GM20431 (cell line): ENCODE results near the gene SLIT2.

Experiments
- in situ Hi-C: fragments of 300-500 bp; cut with MseI, MboI; formaldehyde crosslinking; loops from one replicate; pipeline ENCODE4 v1.15.0; 2020; ENCODE audit warnings: low sequenced_read_pairs; ENCODE audit not compliant: unreplicated experiment

SLIT2 gene

DNA sequence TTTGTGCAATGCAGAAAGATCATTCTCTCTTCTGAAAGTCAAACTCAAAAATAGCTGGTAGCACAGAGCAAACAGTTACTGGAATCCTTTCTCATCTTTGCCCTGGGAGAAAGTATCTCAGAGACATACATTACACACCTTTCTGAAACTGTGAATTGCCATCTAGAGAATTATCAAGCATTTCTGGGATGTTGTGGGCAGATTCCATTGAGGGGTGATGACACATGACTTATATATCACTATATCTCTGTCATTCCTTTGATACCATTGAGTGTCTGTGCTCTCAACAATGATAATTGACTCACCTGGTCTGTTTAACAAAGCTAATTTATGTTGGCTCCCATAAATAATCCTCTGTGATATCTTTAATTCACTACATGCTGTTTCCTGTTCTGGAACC is 13.0 kb downstream of the SLIT2 start:
- in situ Hi-C loops: no loop called here

GRCh38 chr4:20265726-20266125 is 14.0 kb downstream of the SLIT2 start:
- in situ Hi-C loops: no loop called here

- in situ Hi-C loops: no loop called here
Measured at GRCh38 chr4:20266215-20267082, 14.7 kb downstream of the SLIT2 start.

DNA sequence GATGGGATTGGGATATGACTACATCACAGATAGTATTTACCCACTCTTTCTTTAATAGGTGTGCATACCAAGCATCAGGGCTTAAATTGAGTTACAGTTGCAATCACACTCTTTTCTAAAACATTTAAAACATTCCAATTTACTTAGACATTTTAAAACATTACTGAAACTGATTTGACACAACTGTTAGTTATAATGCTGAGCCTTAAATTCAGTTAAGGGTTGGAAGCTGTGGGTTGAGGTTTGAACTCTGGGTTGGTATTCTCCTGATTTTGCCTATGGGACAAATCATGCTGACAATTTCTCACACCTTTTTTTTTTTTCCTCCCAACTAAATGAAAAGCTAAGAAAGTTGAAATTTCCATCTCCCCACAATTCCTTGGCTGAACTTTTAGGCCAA is 16.3 kb downstream of the SLIT2 start:
- in situ Hi-C loops: no loop called here

GRCh38 chr4:20269320-20269719 is 17.6 kb downstream of the SLIT2 start:
- in situ Hi-C loops: no loop called here

GRCh38 chr4:20271950-20272349 is 20.2 kb downstream of the SLIT2 start:
- in situ Hi-C loops: no loop called here

DNA sequence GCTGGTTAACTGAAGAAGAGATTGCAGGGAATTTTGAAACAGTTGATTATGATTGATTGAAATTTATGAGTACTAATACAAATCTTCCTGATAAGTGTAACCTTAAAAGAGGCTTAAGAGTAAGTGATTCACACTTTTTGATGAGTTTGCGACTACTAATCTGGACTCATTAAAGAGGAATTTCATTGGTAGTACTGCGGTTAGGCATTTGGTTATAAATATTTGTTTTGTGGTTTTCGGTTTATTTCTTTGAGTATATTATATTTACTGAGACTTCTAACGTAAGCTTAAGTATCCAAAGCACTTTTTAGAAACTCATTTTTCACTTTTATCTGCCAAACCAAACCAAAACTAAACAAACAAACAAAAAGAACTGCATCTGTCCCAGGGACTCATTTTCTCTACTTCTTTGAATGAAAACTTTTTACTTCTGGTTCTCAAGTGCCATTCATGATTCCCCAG is 20.7 kb downstream of the SLIT2 start:
- in situ Hi-C loops: no loop called here

- in situ Hi-C loops: no loop called here
Measured at GRCh38 chr4:20273793-20274192, 22.1 kb downstream of the SLIT2 start.

DNA sequence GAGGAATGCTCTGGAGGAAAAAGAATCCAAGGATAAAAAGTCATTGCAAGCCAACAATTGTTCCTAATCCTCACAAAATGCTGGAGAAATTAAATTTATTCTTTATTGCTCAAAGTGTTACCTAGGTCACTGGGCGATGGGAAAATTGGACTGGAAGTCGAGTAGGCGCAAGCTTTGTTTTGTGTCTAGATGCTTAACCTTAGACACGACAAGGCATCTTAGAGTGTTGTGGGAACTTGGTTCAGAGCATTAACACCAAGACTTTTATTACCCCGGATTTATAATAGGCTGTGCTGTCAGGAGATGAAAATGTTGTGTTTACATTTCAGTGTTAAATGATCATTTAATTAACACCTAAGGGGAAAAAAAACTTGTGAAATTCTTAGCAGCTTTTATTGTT is 25.1 kb downstream of the SLIT2 start:
- in situ Hi-C loops: no loop called here

DNA sequence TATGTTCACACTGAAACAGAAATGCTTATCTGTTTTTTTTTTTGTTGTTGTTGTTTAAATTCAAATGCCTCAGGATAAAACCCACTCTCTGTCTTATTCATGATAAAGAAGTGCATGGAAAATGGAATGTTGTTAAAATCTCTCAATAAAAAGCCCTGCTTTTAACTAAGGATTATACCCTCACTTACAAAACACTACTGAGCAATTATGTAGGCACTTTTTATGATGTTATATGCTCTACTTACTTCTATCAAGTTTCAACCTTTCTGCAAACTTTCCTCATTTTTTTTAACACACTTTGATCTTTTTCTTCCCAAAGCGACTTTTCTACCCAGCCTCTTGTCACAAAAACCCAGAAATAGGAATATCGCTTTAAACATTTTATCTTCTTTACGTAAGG is 26.5 kb downstream of the SLIT2 start:
- in situ Hi-C loops: no loop called here

DNA sequence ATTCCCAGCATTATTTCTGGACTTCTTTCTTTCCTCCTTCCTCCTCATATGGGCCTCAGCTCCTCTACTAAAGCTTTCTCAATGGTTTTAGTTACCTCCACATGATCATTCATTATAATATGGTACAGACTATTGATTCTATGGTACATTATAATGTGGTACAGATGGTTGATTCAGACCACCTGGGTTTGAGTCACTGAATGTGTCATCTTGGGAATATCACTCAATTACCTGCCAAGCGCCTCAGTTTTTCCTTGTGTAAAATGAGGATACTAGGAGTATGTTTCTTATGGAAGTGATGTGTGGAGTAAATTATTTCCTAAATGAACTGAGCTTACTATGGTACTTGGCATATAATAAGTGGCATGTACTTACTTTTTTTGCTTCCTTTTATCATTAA is 27.7 kb downstream of the SLIT2 start:
- in situ Hi-C loops: no loop called here

GRCh38 chr4:20281453-20281852 is 29.7 kb downstream of the SLIT2 start:
- in situ Hi-C loops: no loop called here

DNA sequence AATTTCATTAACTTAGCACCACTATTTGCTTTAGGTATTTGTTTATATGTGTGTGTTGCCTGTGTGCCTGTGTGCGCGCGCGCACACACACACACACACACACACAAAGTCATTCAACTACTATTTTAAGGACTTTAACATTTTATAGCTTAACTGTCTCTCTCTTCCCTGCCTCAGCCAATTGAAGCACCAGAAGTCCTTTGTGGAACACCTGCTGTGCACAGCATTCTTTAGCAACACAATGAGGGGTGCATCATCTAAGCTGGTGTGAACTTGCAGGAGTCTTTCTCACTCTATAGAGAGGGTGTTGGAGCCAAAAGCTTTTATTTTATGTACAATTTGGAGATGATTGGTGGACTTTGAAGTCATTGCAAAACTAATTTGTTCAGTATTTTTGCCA is 31.3 kb downstream of the SLIT2 start:
- in situ Hi-C loops: no loop called here

DNA sequence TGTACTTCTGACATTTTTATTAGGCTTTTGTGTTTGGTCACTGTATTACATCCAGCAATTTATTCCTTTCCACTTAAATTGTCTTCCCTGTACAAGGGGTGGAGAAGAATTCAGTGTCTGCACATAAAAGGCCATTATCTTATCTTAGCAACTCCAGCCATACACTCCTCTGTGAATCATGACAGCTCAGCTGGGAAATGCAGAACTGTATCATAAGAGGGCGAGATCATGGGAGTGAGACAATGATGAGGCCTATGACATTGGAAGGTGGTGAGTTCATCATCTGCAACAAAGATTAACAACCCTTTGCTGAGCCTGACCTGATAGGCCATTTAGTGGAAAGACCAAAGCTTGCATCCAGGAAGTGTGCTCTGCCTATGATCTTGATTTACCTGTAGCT is 33.3 kb downstream of the SLIT2 start:
- in situ Hi-C loops: no loop called here

- in situ Hi-C loops: no loop called here
Measured at GRCh38 chr4:20287246-20287645, 35.5 kb downstream of the SLIT2 start.

- in situ Hi-C loops: no loop called here
Measured at GRCh38 chr4:20288047-20288650, 36.4 kb downstream of the SLIT2 start.

DNA sequence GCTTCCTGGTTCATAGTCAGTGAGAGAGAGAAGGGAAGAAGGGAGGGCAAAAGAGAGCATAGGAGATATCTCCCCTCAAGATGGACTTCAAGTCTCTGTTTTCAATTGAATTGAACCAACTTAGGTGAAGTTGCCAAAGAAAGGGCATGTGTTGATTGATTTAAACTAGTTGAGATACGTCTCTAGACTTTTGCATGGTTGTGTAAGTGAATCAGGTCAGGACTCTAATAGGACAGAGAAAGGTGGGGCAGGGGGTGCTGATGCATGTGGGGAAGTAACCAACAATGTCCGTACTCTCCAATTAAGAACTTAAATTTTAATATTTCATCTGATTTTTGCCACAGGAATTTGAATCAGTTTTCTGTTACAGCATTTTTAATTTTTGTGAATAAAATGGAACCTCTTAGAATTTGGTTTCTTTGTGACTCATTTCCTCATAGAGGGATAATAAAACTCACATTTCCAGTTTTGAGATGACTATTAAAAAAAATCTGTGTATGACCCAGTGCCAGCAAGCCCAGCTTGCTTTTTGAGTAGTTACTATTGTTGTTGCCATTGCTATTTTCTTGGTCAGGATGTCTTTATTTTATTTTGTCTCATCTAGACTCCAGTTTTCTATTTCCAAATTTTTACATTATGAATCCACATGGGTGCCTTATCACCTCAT is 37.3 kb downstream of the SLIT2 start:
- in situ Hi-C loops: no loop called here

GRCh38 chr4:20289782-20290181 is 38.1 kb downstream of the SLIT2 start:
- in situ Hi-C loops: no loop called here

DNA sequence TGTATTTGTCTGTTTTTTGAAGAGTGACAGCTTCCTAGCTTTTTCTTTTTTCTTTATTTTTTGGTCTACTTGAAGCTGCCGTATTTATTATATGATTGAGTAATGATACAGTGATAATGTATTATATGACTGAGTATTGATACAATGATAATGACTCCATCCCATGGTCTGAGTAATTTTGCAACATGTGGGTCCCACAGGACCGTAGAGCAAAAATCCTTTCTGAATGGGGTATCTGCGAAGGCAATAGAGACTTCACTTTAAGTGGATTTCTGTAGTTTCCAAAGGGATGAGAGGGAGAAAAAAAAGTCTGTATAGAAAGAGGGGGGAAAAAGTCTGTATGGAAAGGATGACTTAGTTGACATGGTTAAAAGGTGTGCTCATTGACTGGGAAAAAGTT is 41.0 kb downstream of the SLIT2 start:
- in situ Hi-C loops: no loop called here

DNA sequence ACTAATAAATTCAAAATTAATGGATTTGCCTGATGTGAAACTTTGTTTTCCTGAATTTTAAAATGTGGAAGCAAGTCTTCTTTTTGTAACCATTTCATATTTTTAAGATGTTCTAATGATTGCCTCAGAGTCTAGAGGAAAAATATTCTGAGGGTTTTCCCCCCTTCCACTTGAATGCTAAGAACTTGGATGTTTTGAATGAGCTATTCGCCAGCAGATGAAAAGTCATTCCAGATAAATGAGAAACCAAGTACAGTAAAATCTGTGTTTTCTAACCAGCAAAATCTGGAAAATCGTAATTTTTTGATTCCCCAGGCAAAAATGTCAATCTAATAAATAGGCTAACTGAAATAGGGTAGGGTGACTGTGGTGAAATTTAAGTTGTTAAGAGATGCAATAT is 45.6 kb downstream of the SLIT2 start:
- in situ Hi-C loops: no loop called here

DNA sequence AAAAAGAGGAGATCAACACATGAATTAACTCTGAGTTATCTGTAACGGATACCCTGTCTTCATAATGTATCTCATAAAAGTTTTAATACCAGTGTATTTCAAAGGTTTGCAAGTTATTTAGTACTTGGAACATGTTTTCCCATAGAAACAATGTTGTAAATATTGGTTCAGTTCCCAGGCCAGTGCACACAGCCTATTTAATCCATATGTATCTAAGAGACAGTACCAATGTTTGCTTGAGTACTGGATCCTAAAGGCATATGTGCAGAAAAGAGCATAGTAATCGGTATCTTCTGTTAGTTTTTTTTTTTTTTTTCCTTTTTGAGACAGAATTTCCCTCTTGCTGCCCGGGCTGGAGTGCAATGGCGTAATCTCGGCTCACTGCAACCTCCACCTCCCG is 46.1 kb downstream of the SLIT2 start:
- in situ Hi-C loops: no loop called here
